Astrocyte of the spinal cord (primary cell): ENCODE data around the gene INPP5D.

ENCODE experiments used
- DNase-seq: peaks from one replicate; pipeline ENCODE4 v3.0.0; 2011; ENCODE audit warnings: low read depth, low spot score
- H3K4me3 ChIP-seq: 2 replicates; pipeline ENCODE4 v1.5.1; 2011; ENCODE audit warnings: low read depth, mild to moderate bottlenecking, low read length, moderate library complexity
- in situ Hi-C: cut with HindIII; loops from 2 replicates; pipeline ENCODE4 v1.10.0; 2017; ENCODE audit warnings: low sequenced_read_pairs
- TF ChIP-seq, protein P1 (sequence below): IDR thresholded peaks from 2 replicates; pipeline ENCODE4 v1.5.1; 2012; ENCODE audit warnings: low read depth, mild to moderate bottlenecking, low read length, inconsistent platforms

Gene INPP5D

DNA sequence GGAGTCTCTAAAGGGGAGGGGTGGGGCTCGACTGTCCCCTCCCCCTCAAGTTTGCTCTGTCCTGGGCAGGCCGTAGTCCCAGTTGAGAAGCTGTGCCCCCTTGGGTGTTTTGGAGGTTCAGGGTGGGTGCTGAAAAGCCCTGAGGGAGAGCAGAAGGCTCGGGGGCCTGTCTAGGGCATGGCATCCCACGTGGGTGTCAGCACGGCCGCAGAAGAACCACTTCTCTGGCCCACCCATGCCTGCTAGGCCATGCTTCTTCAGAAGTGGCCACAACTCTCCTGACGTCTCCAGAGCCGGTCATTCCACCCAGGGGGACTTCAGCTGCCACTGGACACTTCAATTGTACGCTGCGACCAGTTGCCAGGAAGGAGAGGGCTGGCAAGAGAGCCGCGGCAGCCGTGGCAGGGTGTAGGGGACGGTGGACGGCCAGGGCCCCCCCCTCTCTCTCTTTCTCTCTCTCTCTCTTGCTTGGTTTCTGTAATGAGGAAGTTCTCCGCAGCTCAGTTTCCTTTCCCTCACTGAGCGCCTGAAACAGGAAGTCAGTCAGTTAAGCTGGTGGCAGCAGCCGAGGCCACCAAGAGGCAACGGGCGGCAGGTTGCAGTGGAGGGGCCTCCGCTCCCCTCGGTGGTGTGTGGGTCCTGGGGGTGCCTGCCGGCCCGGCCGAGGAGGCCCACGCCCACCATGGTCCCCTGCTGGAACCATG lies at the start of gene INPP5D:
INPP5D (plus strand) TSS at position 546 of the 704 bp plus-strand sequence; CDS start at position 683, 137 bp downstream.
- in situ Hi-C loops: no loop called here
- H3K4me3 ChIP-seq: no peak within 1 kb of the TSS
- DNase-seq: no peak
- TF ChIP-seq, protein P1, sequence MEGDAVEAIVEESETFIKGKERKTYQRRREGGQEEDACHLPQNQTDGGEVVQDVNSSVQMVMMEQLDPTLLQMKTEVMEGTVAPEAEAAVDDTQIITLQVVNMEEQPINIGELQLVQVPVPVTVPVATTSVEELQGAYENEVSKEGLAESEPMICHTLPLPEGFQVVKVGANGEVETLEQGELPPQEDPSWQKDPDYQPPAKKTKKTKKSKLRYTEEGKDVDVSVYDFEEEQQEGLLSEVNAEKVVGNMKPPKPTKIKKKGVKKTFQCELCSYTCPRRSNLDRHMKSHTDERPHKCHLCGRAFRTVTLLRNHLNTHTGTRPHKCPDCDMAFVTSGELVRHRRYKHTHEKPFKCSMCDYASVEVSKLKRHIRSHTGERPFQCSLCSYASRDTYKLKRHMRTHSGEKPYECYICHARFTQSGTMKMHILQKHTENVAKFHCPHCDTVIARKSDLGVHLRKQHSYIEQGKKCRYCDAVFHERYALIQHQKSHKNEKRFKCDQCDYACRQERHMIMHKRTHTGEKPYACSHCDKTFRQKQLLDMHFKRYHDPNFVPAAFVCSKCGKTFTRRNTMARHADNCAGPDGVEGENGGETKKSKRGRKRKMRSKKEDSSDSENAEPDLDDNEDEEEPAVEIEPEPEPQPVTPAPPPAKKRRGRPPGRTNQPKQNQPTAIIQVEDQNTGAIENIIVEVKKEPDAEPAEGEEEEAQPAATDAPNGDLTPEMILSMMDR: no peak

GRCh38 chr2:233010569-233011267 lies 49.4 kb upstream of the INPP5D start:
- TF ChIP-seq, protein P1: no peak
- no peak overlapping the region for H3K4me3 ChIP-seq
- no peak for DNase-seq
- in situ Hi-C loops: no loop called here

GRCh38 chr2:233011268-233011650 lies 48.9 kb upstream of the INPP5D start:
- in situ Hi-C loops: no loop called here
- TF ChIP-seq, protein P1: no peak
- H3K4me3 ChIP-seq: no peak overlapping the region
- no peak for DNase-seq

DNA sequence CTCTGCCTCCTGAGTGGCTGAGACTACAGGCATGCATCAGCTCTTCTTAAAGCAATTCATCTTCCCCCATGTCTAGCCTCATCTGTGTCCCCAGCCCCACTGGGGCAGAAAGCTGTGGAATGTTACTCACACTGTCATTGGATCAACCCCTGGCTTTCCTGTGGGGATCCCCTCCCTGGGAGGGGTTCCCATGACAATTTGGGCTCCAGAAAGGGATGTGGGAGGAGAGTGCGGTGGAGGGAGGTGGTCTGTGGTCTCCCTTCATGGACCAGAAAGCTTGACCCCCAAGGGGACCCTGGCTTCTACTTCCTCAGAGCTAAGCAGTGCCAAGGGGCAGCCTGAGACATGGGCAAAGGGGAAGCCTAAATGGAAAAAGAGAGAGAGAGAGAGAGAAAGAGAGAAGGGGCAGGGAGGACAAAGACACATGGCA lies 48.4 kb upstream of the INPP5D start:
- in situ Hi-C loops: no loop called here
- DNase-seq: no peak
- H3K4me3 ChIP-seq: no peak overlapping the region
- TF ChIP-seq, protein P1: no peak

- TF ChIP-seq, protein P1: no peak
- no peak overlapping the region for H3K4me3 ChIP-seq
- in situ Hi-C loops: no loop called here
- DNase-seq: no peak
These were observed 47.7 kb upstream of the INPP5D start for GRCh38 chr2:233012301-233012971.

- TF ChIP-seq, protein P1: no peak
- H3K4me3 ChIP-seq: no peak within 1 kb of the TSS
- no peak for DNase-seq
- in situ Hi-C loops: no loop called here
These were observed 47.1 kb upstream of the INPP5D start, which contains the start of gene NGEF for GRCh38 chr2:233013027-233013461. Gene NGEF, minus strand, starts transcription at chr2:233013256. Its CDS starts 38,366 bp downstream, at chr2:232974890.
